Endothelial cell of umbilical vein (primary cell): ENCODE results near the gene INSL4. TPM values are rescaled to one million over a fixed set of nuclear protein-coding genes. Genes with fewer than 3 reads are reported as not detected.

Experiments
- BruUV-seq: library from RNA; stranded (reverse); fragments of 400-500 nt; replicated peaks from 2 replicates; lab custom pipeline; 2021; lab: Mats Ljungman, UMichigan
- CTCF ChIA-PET: fragments of 300-600, 350-600 bp; sonication (Branson Sonifier 250); formaldehyde crosslinking; loops from one replicate; lab custom pipeline; 2021; ENCODE audit warnings: antibody characterized with exemption, inconsistent platforms; lab: Charles Lee
- POLR2A ChIA-PET: fragments of 300-600, 350-600 bp; sonication (Branson Sonifier 250); formaldehyde crosslinking; loops from one replicate; lab custom pipeline; 2021; ENCODE audit warnings: antibody characterized with exemption, inconsistent platforms; lab: Charles Lee
- DNase-seq: peaks from one replicate; pipeline ENCODE4 v3.0.0-alpha.2; 2011; ENCODE audit warnings: low read depth, low spot score
- FAIRE-seq: peaks from 2 replicates; lab custom pipeline; 2011; peaks lifted over from hg19 to GRCh38; lab: Jason Lieb, UNC
- H2AFZ ChIP-seq: 2 replicates; pipeline ENCODE4 v1.6.0; 2012; ENCODE audit warnings: low read depth, low read length, control low read depth, inconsistent platforms
- H3K27ac ChIP-seq: 2 replicates; pipeline ENCODE4 v1.5.1; 2011; ENCODE audit warnings: low read depth, mild to moderate bottlenecking, control low read depth, low read length, moderate library complexity; ENCODE audit not compliant: insufficient read depth
- H3K27me3 ChIP-seq, 2 experiments: 2 replicates each; pipeline versions ENCODE4 v1.6.0 to v1.6.1; 2011; ENCODE audit warnings: low read length in 2 of 2, mixed read lengths in 1 of 2; ENCODE audit not compliant: control insufficient read depth in 2 of 2, insufficient read depth in 2 of 2
- H3K36me3 ChIP-seq, 2 experiments: 2 replicates in 1 of 2; 3 replicates in 1 of 2; pipeline ENCODE4 v1.5.1; 2011; ENCODE audit warnings: low read length in 2 of 2, mild to moderate bottlenecking in 1 of 2, moderate library complexity in 1 of 2; ENCODE audit not compliant: control insufficient read depth in 2 of 2, insufficient read depth in 2 of 2; ENCODE audit errors: extremely low read depth in 1 of 2
- H3K4me1 ChIP-seq: 3 replicates; pipeline ENCODE4 v1.5.1; 2011; ENCODE audit warnings: mild to moderate bottlenecking, low read length; ENCODE audit not compliant: control insufficient read depth, insufficient read depth; ENCODE audit errors: extremely low read depth
- H3K4me2 ChIP-seq: 2 replicates; pipeline ENCODE4 v1.6.1; 2011; ENCODE audit warnings: low read length, control low read depth, mixed read lengths; ENCODE audit not compliant: insufficient read depth
- H3K4me3 ChIP-seq, 3 experiments: fragments of 200-600 bp in 1 of 3; sonication (generic), shearing (Covaris generic) in 1 of 3; replicated peaks in 1 of 3; 2 replicates each; pipeline ENCODE4 v1.5.1; 2011 to 2016; ENCODE audit warnings: control low read depth in 3 of 3, low read length in 3 of 3, mild to moderate bottlenecking in 2 of 3, inconsistent platforms in 1 of 3, low read depth in 1 of 3, moderate library complexity in 1 of 3; ENCODE audit not compliant: insufficient read depth in 1 of 3
- H3K79me2 ChIP-seq: 2 replicates; pipeline ENCODE4 v1.6.0; 2012; ENCODE audit warnings: low read length, inconsistent platforms; ENCODE audit not compliant: control insufficient read depth, insufficient read depth
- H3K9ac ChIP-seq: replicated peaks from 2 replicates; pipeline ENCODE3; 2011; ENCODE audit warnings: low read length, control low read depth; ENCODE audit not compliant: insufficient read depth; ENCODE audit errors: extremely low read depth
- H3K9me1 ChIP-seq: replicated peaks from 3 replicates; pipeline ENCODE4 v1.6.0; 2011; ENCODE audit warnings: mild to moderate bottlenecking, low read length; ENCODE audit not compliant: control insufficient read depth, insufficient read depth; ENCODE audit errors: extremely low read depth
- H3K9me3 ChIP-seq: replicated peaks from 2 replicates; pipeline ENCODE4 v1.5.1; 2012; ENCODE audit warnings: low read length, inconsistent platforms; ENCODE audit not compliant: control insufficient read depth, insufficient read depth
- H4K20me1 ChIP-seq: replicated peaks from 2 replicates; pipeline ENCODE3; 2011; ENCODE audit warnings: mild to moderate bottlenecking, low read length; ENCODE audit not compliant: control insufficient read depth, insufficient read depth; ENCODE audit errors: extremely low read depth
- EZH2 ChIP-seq: IDR thresholded peaks from 2 replicates; pipeline ENCODE4 v1.6.1; 2012; ENCODE audit warnings: borderline replicate concordance, low read depth, mild to moderate bottlenecking, moderate library complexity, low read length, inconsistent platforms; ENCODE audit not compliant: severe bottlenecking
- FOS ChIP-seq: IDR thresholded peaks from 2 replicates; pipeline ENCODE4 v1.6.1; 2011; ENCODE audit warnings: mild to moderate bottlenecking, low read length, moderate library complexity, borderline replicate concordance; ENCODE audit not compliant: insufficient read depth
- GATA2 ChIP-seq: IDR thresholded peaks from 2 replicates; pipeline ENCODE4 v1.7.0; 2011; ENCODE audit warnings: low read depth, mild to moderate bottlenecking, moderate library complexity, mixed read lengths, low read length; ENCODE audit not compliant: insufficient read length, insufficient read depth
- JUN ChIP-seq: IDR thresholded peaks from 2 replicates; pipeline ENCODE4 v1.6.1; 2011; ENCODE audit warnings: borderline replicate concordance, low read depth; ENCODE audit not compliant: insufficient read length, insufficient read depth
- MAX ChIP-seq: IDR thresholded peaks from 2 replicates; pipeline ENCODE4 v1.6.1; 2011; ENCODE audit not compliant: insufficient read depth, insufficient read length
- MYC ChIP-seq: IDR thresholded peaks from one replicate; pipeline ENCODE4 v1.6.1; 2011; ENCODE audit warnings: mild to moderate bottlenecking, low read depth, low read length
- POLR2A ChIP-seq: IDR thresholded peaks from 2 replicates; pipeline ENCODE4 v1.6.1; 2012; ENCODE audit warnings: low read depth, mild to moderate bottlenecking, control low read depth, low read length
- POLR2AphosphoS5 ChIP-seq: IDR thresholded peaks from 2 replicates; pipeline ENCODE4 v1.6.1; 2012; ENCODE audit warnings: low read depth, mild to moderate bottlenecking, control low read depth, low read length, moderate library complexity; ENCODE audit not compliant: insufficient read depth
- dilution Hi-C: fragments of 300-500 bp; cut with MboI; formaldehyde crosslinking; loops from one replicate; pipeline ENCODE4 v1.15.0; 2019; ENCODE audit warnings: low sequenced_read_pairs; ENCODE audit not compliant: extremely low pct_ligation_motif_present
- intact Hi-C: fragments of 100-400 bp; cut with micrococcal nuclease; formaldehyde crosslinking; loops from one replicate; pipeline ENCODE4 v1.10.0; 2022
- polyA plus RNA-seq, 4 experiments: library from polyadenylated mRNA; depleted of rRNA in 3 of 4; stranded (reverse) in 3 of 4; unstranded in 1 of 4; fragments of >200 nt; gene quantifications; 2 replicates each; pipeline versions ENCODE4 v1.2.1 to v1.2.3, GENCODE V29; 2011 to 2012; ENCODE audit warnings: missing spikeins in 1 of 4
- total RNA-seq: library from RNA; stranded (reverse); gene quantifications from 2 replicates; pipeline ENCODE4 v1.2.3, GENCODE V29; 2021
- TF ChIP-seq, protein P1 (sequence below), 2 donors: IDR thresholded peaks; 1 replicate in 1 of 2; 2 replicates in 1 of 2; pipeline ENCODE4 v1.5.1; 2011; ENCODE audit warnings: low read length in 2 of 2, mild to moderate bottlenecking in 2 of 2, moderate library complexity in 2 of 2, control low read depth in 1 of 2, inconsistent platforms in 1 of 2, low read depth in 1 of 2; ENCODE audit not compliant: insufficient read depth in 1 of 2; ENCODE audit errors: extremely low read depth in 1 of 2

Gene INSL4
- total and polyA plus RNA-seq, 2 donors (not counting 3 experiments of a cell fraction or from before 2014, with no cell fraction given) = not detected

DNA sequence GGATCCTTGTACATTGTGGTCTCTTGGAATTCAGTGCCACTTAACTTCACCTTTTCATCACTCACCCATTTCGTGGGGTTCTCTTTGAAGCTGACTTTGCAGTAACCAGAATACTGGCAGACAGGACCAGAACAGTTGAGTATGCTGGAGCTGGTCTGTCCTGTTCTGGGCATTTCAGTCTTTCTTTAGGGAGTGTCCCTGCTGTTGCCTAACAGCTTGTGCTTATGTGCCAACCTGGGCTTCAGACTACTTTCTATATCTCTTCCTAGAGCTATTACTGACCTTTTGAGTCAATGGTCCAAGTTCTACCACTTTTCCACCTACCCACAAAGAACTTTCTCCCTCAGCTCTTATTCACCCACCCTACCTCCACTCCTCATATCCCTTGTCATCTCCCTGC is 35.8 kb upstream of the INSL4 start:
- H3K4me3 ChIP-seq = no peak overlapping the region
- H3K9me1 ChIP-seq = no peaks in the 10 kb centered on the region
- dilution Hi-C loops (loop anchor here (25.0 kb wide), 1 partner anchor 242 kb away; the partner anchor contains the start of gene PLGRKT), intact Hi-C loops (no loop called here)
- CTCF ChIA-PET = interaction anchor here (0.9 to 2.9 kb wide), 5 partner anchors 9 to 405 kb away, joined by 3 to 24 read pairs (median 3); partner anchors contain the start of gene INSL6
- no peaks in the 10 kb centered on the region for H3K79me2 ChIP-seq
- no peaks in the 10 kb centered on the region for H3K9me3 ChIP-seq
- H3K27me3 ChIP-seq = peaks cover 5% of the 10 kb centered on the region in 2 experiments
- FAIRE-seq (no peak), DNase-seq (no peak)
- no TSS peak for BruUV-seq
- H3K27ac ChIP-seq = no peak overlapping the region
- H3K36me3 ChIP-seq = no peaks in the 10 kb centered on the region
- no peak overlapping the region for H2AFZ ChIP-seq
- TF ChIP-seq GATA2 = no peak
- TF ChIP-seq FOS = no peak
- no peak for TF ChIP-seq POLR2AphosphoS5
- no peak for TF ChIP-seq EZH2
- no peak for TF ChIP-seq JUN
- no peak for TF ChIP-seq MAX
- no peak for TF ChIP-seq MYC
- no peak for TF ChIP-seq POLR2A
- no peak overlapping the region for H3K4me2 ChIP-seq
- no peaks in the 10 kb centered on the region for H3K4me1 ChIP-seq
- no peaks in the 10 kb centered on the region for H4K20me1 ChIP-seq
- POLR2A ChIA-PET = no interaction called here
- no peak overlapping the region for H3K9ac ChIP-seq

- ChIA-PET CTCF (no interaction called here), POLR2A (no interaction called here)
- Histone ChIP-seq H3K4me3 (no peak overlapping the region), H3K9ac (no peak overlapping the region), H3K9me3 (no peaks in the 10 kb centered on the region), H3K9me1 (no peaks in the 10 kb centered on the region), H3K79me2 (no peaks in the 10 kb centered on the region), H3K27ac (no peak overlapping the region), H3K4me2 (no peak overlapping the region), H3K36me3 (no peaks in the 10 kb centered on the region), H3K27me3 (peaks cover 2 to 3% of the 10 kb centered on the region in 2 experiments), H2AFZ (no peak overlapping the region), H4K20me1 (no peaks in the 10 kb centered on the region), H3K4me1 (no peaks in the 10 kb centered on the region)
- dilution Hi-C loops = no loop called here
- intact Hi-C loops = no loop called here
- no peak for DNase-seq
- no peak for TF ChIP-seq POLR2AphosphoS5
- no peak for TF ChIP-seq MAX
- no peak for TF ChIP-seq POLR2A
- no peak for TF ChIP-seq EZH2
- TF ChIP-seq, protein P1, sequence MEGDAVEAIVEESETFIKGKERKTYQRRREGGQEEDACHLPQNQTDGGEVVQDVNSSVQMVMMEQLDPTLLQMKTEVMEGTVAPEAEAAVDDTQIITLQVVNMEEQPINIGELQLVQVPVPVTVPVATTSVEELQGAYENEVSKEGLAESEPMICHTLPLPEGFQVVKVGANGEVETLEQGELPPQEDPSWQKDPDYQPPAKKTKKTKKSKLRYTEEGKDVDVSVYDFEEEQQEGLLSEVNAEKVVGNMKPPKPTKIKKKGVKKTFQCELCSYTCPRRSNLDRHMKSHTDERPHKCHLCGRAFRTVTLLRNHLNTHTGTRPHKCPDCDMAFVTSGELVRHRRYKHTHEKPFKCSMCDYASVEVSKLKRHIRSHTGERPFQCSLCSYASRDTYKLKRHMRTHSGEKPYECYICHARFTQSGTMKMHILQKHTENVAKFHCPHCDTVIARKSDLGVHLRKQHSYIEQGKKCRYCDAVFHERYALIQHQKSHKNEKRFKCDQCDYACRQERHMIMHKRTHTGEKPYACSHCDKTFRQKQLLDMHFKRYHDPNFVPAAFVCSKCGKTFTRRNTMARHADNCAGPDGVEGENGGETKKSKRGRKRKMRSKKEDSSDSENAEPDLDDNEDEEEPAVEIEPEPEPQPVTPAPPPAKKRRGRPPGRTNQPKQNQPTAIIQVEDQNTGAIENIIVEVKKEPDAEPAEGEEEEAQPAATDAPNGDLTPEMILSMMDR (IDR thresholded peaks at IDR 0.05; ENCODE audit: extremely low read depth in 1 of 2, insufficient read depth in 1 of 2, low read depth in 1 of 2, low read length in 2 of 2) = no peak
- no peak for TF ChIP-seq GATA2
- no peak for TF ChIP-seq FOS
- TF ChIP-seq MYC = no peak
- TF ChIP-seq JUN = no peak
- no peak for FAIRE-seq
- no TSS peak for BruUV-seq
Observed at GRCh38 chr9:5205071-5205470, 26.1 kb upstream of the INSL4 start.
